Aorta (tissue), 5 donors: Measurements from ENCODE around the gene SPSB3. TPM values are rescaled to one million over a fixed set of nuclear protein-coding genes. Genes with fewer than 3 reads are reported as not detected.

Experiments used
- ATAC-seq: fragments of 200-7000 bp; cut with Tn5 transposase; one replicate; pipeline ENCODE4 v1.9.1; 2022; ENCODE audit warnings: moderate library complexity; ENCODE audit not compliant: low FRiP score
- DNase-seq, 2 donors: peaks; one replicate each; pipeline ENCODE4 v3.0.0-alpha.2; 2020
- H3K27ac ChIP-seq, 2 donors: one replicate each; pipeline ENCODE4 v1.5.1; 2013; ENCODE audit warnings: low read length in 2 of 2, mild to moderate bottlenecking in 2 of 2, moderate library complexity in 2 of 2, control low read depth in 1 of 2, inconsistent platforms in 1 of 2, low read depth in 1 of 2
- H3K27me3 ChIP-seq, 2 donors: one replicate each; pipeline ENCODE4 v1.6.1; 2013; ENCODE audit warnings: control low read depth in 1 of 2, low read length in 1 of 2, mild to moderate bottlenecking in 1 of 2, moderate library complexity in 1 of 2; ENCODE audit not compliant: insufficient read depth in 2 of 2, control insufficient read depth in 1 of 2
- H3K36me3 ChIP-seq, 2 donors: one replicate each; pipeline ENCODE4 v1.6.1; 2013; ENCODE audit warnings: control low read depth in 1 of 2, low read length in 1 of 2, mild to moderate bottlenecking in 1 of 2; ENCODE audit not compliant: insufficient read depth in 2 of 2, control insufficient read depth in 1 of 2
- H3K4me1 ChIP-seq, 2 donors: one replicate each; pipeline ENCODE4 v1.6.1; 2013; ENCODE audit warnings: low read length in 2 of 2, control low read depth in 1 of 2, mild to moderate bottlenecking in 1 of 2, moderate library complexity in 1 of 2; ENCODE audit not compliant: insufficient read depth in 2 of 2, control insufficient read depth in 1 of 2
- H3K4me3 ChIP-seq, 2 donors: one replicate each; pipeline ENCODE4 v1.5.1; 2013; ENCODE audit warnings: low read length in 2 of 2, control low read depth in 1 of 2, mild to moderate bottlenecking in 1 of 2
- H3K9me3 ChIP-seq: one replicate; pipeline ENCODE4 v1.6.1; 2013; ENCODE audit warnings: mild to moderate bottlenecking, low read length; ENCODE audit not compliant: control insufficient read depth
- WGBS, 2 donors: extraction: QIAGEN DNeasy Blood & Tissue Kit; methylation state at CpG; one replicate each; pipeline ENCODE4 v1.1.7; 2013; 5-methylcytosine and 5-hydroxymethylcytosine counted together
- intact Hi-C, 2 donors: fragments of 100-400 bp; cut with DNase I; formaldehyde crosslinking; loops; one replicate each; pipeline versions ENCODE4 v1.14.2 to v1.15.0; 2022
- polyA plus RNA-seq, 2 donors: library from polyadenylated mRNA; stranded (reverse); fragments of 200-250 nt; gene quantifications; one replicate each; pipeline ENCODE4 v1.2.3, GENCODE V29; 2013
- total RNA-seq, 2 donors: library from RNA; stranded (reverse); fragmentation: NEBNext Ultra II Directional; extraction: Animal tissue kit (Norgen Biotek cat#: 25700); gene quantifications; one replicate each; pipeline ENCODE4 v1.2.1, GENCODE V29; 2021
- donor health status: healthy with polysubstance abuse.
- donor health status: Bipolar disorder and iron deficiency.
- donor health status: DM: no; HTN: no; CAD: no.
- donor health status: DM: no; HTN: no; CAD: no.
- donor health status: DM: yes; HTN: yes; CAD: no.

The SPSB3 gene
- total and polyA plus RNA-seq, 4 donors: 25.8 to 322 (median 33.7) TPM

DNA sequence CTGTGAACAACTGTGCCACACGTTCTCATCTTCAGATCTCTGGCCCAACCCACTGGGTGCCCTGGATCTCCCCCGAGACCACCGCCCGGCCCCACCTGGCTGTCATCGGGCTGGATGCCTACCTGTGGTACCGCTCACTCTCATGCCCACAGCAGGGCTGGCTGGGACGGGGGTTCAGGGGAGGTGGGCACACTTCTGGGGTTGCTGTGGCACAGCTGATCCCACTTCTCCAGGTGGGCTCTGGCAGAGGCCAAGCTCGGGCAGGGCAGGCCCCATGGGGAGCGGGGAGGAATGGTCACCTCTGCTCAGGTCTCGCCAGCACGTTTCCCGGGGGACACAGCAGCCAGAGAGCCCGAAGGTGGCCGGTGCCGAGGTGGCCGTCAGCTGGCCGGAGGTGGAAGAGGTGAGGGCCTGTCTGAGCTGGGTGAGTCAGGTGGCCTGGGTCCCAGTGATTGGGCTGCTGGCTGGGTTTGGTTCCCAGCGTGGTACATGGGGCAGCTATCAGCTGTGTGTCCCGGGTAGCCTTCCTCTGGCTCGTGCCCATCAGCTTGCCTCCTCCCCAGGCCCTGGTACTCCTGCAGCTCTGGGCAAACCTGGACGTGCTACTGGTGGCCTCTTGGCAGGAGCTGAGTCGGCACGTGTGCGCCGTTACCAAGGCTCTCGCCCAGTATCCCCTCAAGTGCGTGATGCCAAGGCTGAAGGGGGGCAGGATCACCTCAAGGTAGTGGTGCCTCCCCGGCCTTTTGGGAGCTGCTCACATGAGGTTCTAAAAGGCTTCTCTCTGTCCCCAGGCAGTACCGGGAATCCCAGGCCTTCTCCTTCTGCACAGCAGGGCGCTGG lies 7.1 kb downstream of the SPSB3 start:
- Histone ChIP-seq H3K27me3 (no peaks in the 10 kb centered on the region), H3K36me3 (peaks cover 0 to 7% of the 10 kb centered on the region in 2 donors), H3K4me1 (no peaks in the 10 kb centered on the region), H3K9me3 (no peaks in the 10 kb centered on the region), H3K27ac (no peak overlapping the region), H3K4me3 (no peak overlapping the region)
- intact Hi-C loops: no loop called here
- DNase-seq (no peak), ATAC-seq (no peak)
- 86% methylated on average over 30 of the region's 30 CpGs for WGBS, 2 donors

DNA sequence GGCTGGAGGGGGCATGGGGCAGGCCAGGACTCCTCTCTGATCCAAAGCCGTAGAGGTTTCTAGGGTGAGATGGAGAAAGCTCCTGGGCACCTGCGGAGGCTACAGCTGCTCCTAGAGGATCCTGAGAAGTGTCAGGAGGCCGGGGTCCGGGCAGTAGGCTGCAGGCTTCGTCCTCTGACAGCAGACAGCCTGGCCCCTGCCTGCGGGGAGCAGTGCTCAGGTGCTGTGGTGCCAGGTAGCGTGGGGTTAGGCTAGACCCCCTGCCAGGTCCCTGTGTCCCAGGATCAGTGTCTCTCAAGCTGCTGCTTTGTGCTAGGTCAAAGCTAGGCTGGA lies 8.0 kb downstream of the SPSB3 start:
- intact Hi-C loops: loop anchor here in 1 of 2 donors (5.0 kb wide), 1 partner anchor 67 kb away; the partner anchor contains the start of gene MAPK8IP3
- WGBS, 2 donors: 85 to 86% methylated on average over 7 of the region's 7 CpGs
- no peak for DNase-seq
- ATAC-seq: no peak
- Histone ChIP-seq H3K36me3 (peaks cover 0 to 7% of the 10 kb centered on the region in 2 donors), H3K4me1 (no peaks in the 10 kb centered on the region), H3K27me3 (no peaks in the 10 kb centered on the region), H3K4me3 (no peak overlapping the region), H3K9me3 (no peaks in the 10 kb centered on the region), H3K27ac (no peak overlapping the region)

DNA sequence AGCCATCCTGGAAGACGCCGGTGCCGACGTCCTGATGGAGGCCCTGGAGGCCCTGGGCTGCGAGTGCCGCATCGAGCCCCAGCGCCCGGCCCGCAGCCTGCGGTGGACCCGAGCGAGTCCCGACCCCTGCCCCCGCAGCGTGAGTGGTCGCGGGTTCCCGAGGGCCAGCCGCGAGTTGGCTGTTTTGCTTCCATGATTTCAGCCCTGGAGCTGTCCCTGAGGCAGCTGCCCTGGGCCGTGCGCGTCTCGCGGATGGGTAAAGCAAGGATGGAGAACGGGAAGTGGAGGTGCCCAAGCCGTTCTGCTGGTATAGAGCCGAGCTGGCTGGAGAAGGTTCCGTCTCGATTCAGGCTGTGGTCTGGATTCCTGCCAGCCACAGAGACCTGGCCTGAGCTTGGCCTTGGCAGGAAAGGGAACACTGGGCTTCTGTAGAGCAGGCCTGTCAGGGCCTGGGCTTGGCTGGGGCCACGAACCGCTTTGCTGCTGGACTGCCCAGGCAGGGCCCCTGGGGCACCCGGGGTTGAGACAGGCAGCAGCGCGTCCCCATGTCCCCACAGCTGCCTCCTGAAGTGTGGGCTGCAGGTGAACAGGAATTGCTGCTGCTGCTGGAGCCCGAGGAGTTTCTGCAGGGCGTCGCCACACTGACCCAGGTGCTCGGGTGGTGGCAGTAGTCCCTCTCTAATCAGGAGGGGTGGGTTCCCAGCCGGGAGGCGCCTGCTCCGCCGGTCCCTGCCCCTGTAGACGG lies 8.5 kb downstream of the SPSB3 start:
- Histone ChIP-seq H3K4me3 (peak overlapping the region; percentile 78 to 86), H3K36me3 (peaks cover 0 to 7% of the 10 kb centered on the region in 2 donors), H3K27me3 (no peaks in the 10 kb centered on the region), H3K27ac (peak overlapping the region in 1 of 2 donors; percentile 25), H3K9me3 (no peaks in the 10 kb centered on the region), H3K4me1 (no peaks in the 10 kb centered on the region)
- intact Hi-C loops: loop anchor here in 1 of 2 donors (5.0 kb wide), 1 partner anchor 67 kb away; the partner anchor contains the start of gene MAPK8IP3
- ATAC-seq (no peak), DNase-seq (no peak)
- WGBS, 2 donors: 15% methylated on average over 45 of the region's 45 CpGs

DNA sequence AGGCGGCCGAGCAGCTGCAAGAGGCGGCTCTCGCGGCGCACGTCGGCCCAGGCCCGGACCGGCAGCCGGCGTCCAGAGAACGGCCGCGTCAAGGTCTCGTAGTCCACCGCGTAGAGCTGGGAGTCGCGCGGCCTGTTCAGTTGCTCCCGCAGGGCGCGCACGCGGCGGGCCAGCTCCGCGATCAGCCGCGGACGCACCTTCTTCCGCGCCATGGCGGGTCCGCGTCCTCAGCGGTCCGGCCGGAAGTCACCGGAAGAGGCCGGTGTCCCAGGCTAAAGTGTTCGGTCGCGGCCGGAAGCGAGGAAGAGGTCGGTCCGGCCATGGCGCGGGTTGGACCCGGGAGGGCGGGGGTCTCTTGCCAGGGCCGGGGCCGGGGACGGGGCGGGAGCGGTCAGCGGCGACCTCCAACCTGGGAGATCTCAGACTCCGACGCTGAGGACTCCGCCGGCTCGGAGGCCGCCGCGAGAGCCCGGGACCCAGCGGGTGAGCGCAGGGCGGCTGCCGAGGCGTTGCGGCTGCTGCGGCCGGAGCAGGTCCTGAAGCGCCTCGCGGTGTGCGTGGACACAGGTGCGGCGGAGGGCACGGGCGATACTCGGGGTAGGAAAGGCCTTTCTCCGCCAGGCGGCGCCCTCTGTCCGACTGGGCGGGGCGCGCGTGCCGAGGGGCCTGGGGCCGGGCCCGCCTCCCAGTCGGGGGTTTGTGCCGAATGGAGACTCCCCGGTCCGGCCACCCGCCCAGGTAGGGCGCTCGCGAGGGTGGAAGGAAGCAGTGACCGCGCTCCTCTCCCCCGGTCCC lies 9.3 kb downstream of the SPSB3 start, which contains the start of gene MRPS34:
Gene MRPS34 (minus strand): TSS at position 227 of the 795 bp plus-strand sequence. CDS start 15 bp downstream, at position 212.
- Histone ChIP-seq H3K4me3 (peak within 1 kb of the TSS; percentile 80 to 86), H3K27me3 (no peaks in the 10 kb centered on the region), H3K36me3 (peaks cover 0 to 7% of the 10 kb centered on the region in 2 donors), H3K4me1 (no peaks in the 10 kb centered on the region), H3K9me3 (no peaks in the 10 kb centered on the region), H3K27ac (peak within 1 kb of the TSS in 1 of 2 donors; percentile 55)
- peak; percentile 78 for ATAC-seq
- 1% methylated on average over 77 to 108 of the region's 108 CpGs for WGBS, 2 donors
- DNase-seq: peak; percentile 89 to 94
- intact Hi-C loops: loop anchor here in 1 of 2 donors (5.0 kb wide), 1 partner anchor 66 kb away; the partner anchor contains the start of gene MAPK8IP3

DNA sequence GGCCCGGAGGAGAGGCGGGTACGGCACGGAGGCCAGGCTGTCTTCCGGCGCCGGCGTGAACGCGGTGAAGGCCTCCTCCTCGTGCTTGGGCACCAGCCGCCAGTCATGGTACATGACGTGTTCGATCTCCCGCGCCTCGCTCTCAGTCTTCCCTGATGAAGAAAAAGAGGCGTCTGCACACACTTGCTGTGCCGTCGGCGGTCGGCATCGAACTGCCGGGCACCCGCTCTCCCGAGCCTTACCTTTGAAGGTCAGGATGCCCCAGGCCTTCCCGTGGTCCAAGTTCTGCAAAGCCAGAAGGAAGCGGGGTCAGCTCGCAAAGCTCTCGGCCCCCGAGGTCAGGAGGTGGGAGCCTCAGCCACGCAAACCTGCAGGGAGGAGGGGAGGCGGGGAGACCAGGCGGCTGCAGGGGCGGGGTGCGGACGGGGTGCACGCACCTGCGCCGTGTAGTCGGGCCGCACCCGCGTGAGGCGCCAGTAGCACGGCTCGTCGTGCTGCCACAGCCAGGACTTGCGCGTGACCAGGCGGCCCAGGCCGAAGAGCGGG lies 9.9 kb downstream of the SPSB3 start, which contains the start of gene EME2:
Gene EME2 (plus strand): TSS at position 449 of the 546 bp plus-strand sequence. CDS start 418 bp downstream, outside the sequence.
- no peak for DNase-seq
- Histone ChIP-seq H3K4me1 (no peaks in the 10 kb centered on the region), H3K36me3 (peaks cover 0 to 7% of the 10 kb centered on the region in 2 donors), H3K4me3 (peak within 1 kb of the TSS; percentile 80 to 86), H3K27me3 (no peaks in the 10 kb centered on the region), H3K9me3 (no peaks in the 10 kb centered on the region), H3K27ac (peak within 1 kb of the TSS in 1 of 2 donors; percentile 55)
- ATAC-seq: no peak
- WGBS, 2 donors: 0% methylated on average over 46 to 53 of the region's 53 CpGs
- intact Hi-C loops: loop anchor here in 1 of 2 donors (5.0 kb wide), 1 partner anchor 65 kb away; the partner anchor contains the start of gene MAPK8IP3

DNA sequence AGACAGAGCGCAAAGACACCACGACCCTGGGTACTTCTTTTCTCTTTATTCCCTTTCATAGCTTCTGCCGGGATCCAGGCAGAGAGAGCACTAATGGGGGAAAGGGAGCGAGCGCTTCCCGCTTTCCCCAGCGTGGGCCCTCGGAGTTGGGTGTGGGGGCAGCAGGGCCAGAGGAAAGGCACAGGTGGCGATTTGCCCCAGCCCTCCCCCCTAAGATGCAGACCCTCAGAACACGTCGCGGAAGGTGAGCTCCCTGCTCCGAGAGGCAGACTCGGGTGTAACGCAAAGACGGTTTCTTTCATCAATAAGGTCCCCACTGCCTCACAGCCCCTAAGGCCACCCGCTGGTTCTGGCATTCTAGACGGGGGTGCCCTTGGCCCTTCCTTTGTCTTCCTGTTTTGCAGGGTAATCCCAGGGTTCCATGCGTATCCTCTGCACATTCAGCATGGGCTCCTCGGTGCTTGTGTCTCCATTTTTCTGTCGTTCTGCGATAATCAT lies 10.5 kb downstream of the SPSB3 start:
- WGBS, 2 donors: 3 to 5% methylated on average over 21 to 22 of the region's 22 CpGs
- intact Hi-C loops: loop anchor here in 1 of 2 donors (5.0 kb wide), 1 partner anchor 65 kb away; the partner anchor contains the start of gene MAPK8IP3

DNA sequence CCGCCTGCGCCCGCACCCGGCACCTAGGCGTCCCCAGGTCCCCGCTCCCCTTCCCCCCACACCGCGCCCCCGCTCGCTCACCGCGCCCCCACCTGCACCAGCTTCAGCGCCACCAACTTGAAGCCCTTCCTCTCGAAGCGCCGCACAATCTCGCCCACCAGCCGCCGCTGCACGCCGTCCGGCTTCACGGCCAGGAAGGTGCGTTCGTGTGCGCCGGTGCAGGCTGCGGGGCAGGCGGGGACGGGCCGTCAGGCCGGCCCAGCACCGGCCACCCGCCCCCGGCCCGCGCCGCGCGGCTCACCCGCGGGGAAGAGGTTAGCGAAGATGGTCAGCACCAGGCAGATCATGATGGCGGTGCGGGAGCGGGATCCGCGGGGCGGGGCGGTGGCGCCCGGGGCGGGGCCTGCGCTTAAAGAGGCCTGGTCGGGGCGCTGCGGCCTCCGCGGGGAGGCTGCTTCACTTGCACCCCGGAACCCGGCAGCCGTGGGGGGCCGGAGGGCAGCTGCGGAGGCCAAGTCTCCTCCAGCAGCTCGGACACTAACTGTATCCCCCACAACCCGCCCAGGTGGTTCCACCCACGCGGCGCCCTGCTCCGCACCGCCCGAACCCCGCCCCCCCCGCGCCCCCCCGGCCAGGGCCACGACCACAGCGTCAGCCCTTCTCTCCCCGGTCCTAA lies 11.0 kb downstream of the SPSB3 start, which contains the start of gene NME3:
Gene NME3 (minus strand): TSS at position 356 of the 676 bp plus-strand sequence. CDS start 9 bp downstream, at position 347.
- Histone ChIP-seq H3K9me3 (no peaks in the 10 kb centered on the region), H3K4me1 (no peaks in the 10 kb centered on the region), H3K27ac (peak within 1 kb of the TSS in 1 of 2 donors; percentile 45), H3K36me3 (no peaks in the 10 kb centered on the region), H3K4me3 (peak within 1 kb of the TSS; percentile 80 to 86), H3K27me3 (no peaks in the 10 kb centered on the region)
- intact Hi-C loops: loop anchor here in 1 of 2 donors (5.0 kb wide), 1 partner anchor 64 kb away; the partner anchor contains the start of gene MAPK8IP3
- peak; percentile 89 to 94 for DNase-seq
- 1% methylated on average over 49 to 79 of the region's 79 CpGs for WGBS, 2 donors
- ATAC-seq: peak; percentile 66

More for the DNA sequence above, 10.5 kb downstream of the SPSB3 start:
- H3K4me3 ChIP-seq: peak overlapping the region; percentile 80 to 86
- H3K27me3 ChIP-seq: no peaks in the 10 kb centered on the region
- ATAC-seq: no peak
- no peaks in the 10 kb centered on the region for H3K9me3 ChIP-seq
- peaks cover 0 to 3% of the 10 kb centered on the region in 2 donors for H3K36me3 ChIP-seq
- H3K4me1 ChIP-seq: no peaks in the 10 kb centered on the region
- H3K27ac ChIP-seq: peak overlapping the region in 1 of 2 donors; percentile 14
- no peak for DNase-seq
